ENCODE data around the gene F7.

DNA sequence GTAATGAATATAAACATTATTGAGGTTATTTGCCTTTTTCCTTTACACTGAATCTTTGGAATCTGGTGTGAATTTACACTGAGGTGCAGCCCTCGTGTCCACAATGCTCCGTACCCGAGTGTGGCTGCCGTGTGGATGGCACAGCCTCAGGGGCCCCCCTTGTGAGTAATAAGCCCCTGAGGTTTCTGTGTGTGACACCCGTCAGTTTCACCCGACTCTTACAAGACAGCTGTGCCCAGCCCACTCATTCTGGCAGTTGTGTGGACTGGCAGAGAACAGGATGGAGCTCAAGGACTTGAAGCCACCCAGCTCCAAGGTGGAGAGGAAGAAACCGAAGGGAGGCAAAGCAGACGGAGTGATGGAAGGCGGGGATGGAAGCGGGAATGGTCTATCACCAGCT is 60.7 kb downstream of the F7 start:
- TF ChIP-seq, protein P1, sequence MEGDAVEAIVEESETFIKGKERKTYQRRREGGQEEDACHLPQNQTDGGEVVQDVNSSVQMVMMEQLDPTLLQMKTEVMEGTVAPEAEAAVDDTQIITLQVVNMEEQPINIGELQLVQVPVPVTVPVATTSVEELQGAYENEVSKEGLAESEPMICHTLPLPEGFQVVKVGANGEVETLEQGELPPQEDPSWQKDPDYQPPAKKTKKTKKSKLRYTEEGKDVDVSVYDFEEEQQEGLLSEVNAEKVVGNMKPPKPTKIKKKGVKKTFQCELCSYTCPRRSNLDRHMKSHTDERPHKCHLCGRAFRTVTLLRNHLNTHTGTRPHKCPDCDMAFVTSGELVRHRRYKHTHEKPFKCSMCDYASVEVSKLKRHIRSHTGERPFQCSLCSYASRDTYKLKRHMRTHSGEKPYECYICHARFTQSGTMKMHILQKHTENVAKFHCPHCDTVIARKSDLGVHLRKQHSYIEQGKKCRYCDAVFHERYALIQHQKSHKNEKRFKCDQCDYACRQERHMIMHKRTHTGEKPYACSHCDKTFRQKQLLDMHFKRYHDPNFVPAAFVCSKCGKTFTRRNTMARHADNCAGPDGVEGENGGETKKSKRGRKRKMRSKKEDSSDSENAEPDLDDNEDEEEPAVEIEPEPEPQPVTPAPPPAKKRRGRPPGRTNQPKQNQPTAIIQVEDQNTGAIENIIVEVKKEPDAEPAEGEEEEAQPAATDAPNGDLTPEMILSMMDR (IDR thresholded peaks at IDR 0.05) = no peak
- TF ChIP-seq ZFX (IDR thresholded peaks at IDR 0.05; ENCODE audit: borderline replicate concordance) = no peak

Data from 22Rv1 (cell line).